ENCODE measurements around the gene HDAC6.

HDAC6 gene

GRCh38 chrX:48790477-48790876 lies 11.4 kb upstream of the HDAC6 start:
- Histone ChIP-seq H3K27me3 (ENCODE audit: insufficient read depth, insufficient read length) (no peaks in the 10 kb centered on the region), H3K36me3 (ENCODE audit: insufficient read depth, insufficient read length, low read length) (no peaks in the 10 kb centered on the region), H3K9ac (ENCODE audit: insufficient read length, low read depth) (no peak overlapping the region), H3K4me3 (ENCODE audit: insufficient read length, low read depth) (no peak overlapping the region), H3K4me1 (ENCODE audit: insufficient read depth, insufficient read length) (peaks cover 11% of the 10 kb centered on the region), H3K9me3 (ENCODE audit: insufficient read depth, low read length) (no peaks in the 10 kb centered on the region)
- no peak for TF ChIP-seq YY1 (IDR thresholded peaks at IDR 0.05; ENCODE audit: insufficient read depth, insufficient read length)
- TF ChIP-seq SUZ12 (IDR thresholded peaks at IDR 0.05; ENCODE audit: extremely low read depth, insufficient read depth, insufficient read length), result no peak
- DNase-seq (ENCODE audit: low read depth, low spot score), result no peak

- peaks cover 15% of the 10 kb centered on the region for H3K4me1 ChIP-seq (ENCODE audit: insufficient read depth, insufficient read length)
- no peaks in the 10 kb centered on the region for H3K27me3 ChIP-seq (ENCODE audit: insufficient read depth, insufficient read length)
- H3K4me3 ChIP-seq (ENCODE audit: insufficient read length, low read depth), result no peak overlapping the region
- no peak overlapping the region for H3K9ac ChIP-seq (ENCODE audit: insufficient read length, low read depth)
- no peak for TF ChIP-seq ZNF274 (IDR thresholded peaks at IDR 0.05; ENCODE audit: low read depth, low read length)
- no peak for TF ChIP-seq YY1 (IDR thresholded peaks at IDR 0.05; ENCODE audit: insufficient read depth, insufficient read length)
- no peak for TF ChIP-seq SUZ12 (IDR thresholded peaks at IDR 0.05; ENCODE audit: extremely low read depth, insufficient read depth, insufficient read length)
- DNase-seq (ENCODE audit: low read depth, low spot score), result no peak
- no peaks in the 10 kb centered on the region for H3K36me3 ChIP-seq (ENCODE audit: insufficient read depth, insufficient read length, low read length)
- no peaks in the 10 kb centered on the region for H3K9me3 ChIP-seq (ENCODE audit: insufficient read depth, low read length)
Measured at GRCh38 chrX:48791063-48791820, 10.6 kb upstream of the HDAC6 start.

GRCh38 chrX:48792219-48792618 lies 9.6 kb upstream of the HDAC6 start:
- H3K9me3 ChIP-seq (ENCODE audit: insufficient read depth, low read length), result no peaks in the 10 kb centered on the region
- no peak for DNase-seq (ENCODE audit: low read depth, low spot score)
- no peak overlapping the region for H3K4me3 ChIP-seq (ENCODE audit: insufficient read length, low read depth)
- H3K9ac ChIP-seq (ENCODE audit: insufficient read length, low read depth), result no peak overlapping the region
- TF ChIP-seq YY1 (IDR thresholded peaks at IDR 0.05; ENCODE audit: insufficient read depth, insufficient read length), result no peak
- TF ChIP-seq SUZ12 (IDR thresholded peaks at IDR 0.05; ENCODE audit: extremely low read depth, insufficient read depth, insufficient read length), result no peak
- no peak for TF ChIP-seq ZNF274 (IDR thresholded peaks at IDR 0.05; ENCODE audit: low read depth, low read length)
- no peaks in the 10 kb centered on the region for H3K36me3 ChIP-seq (ENCODE audit: insufficient read depth, insufficient read length, low read length)
- no peaks in the 10 kb centered on the region for H3K27me3 ChIP-seq (ENCODE audit: insufficient read depth, insufficient read length)
- peaks cover 15% of the 10 kb centered on the region for H3K4me1 ChIP-seq (ENCODE audit: insufficient read depth, insufficient read length)

GRCh38 chrX:48793935-48794334 lies 7.9 kb upstream of the HDAC6 start:
- DNase-seq (ENCODE audit: low read depth, low spot score), result no peak
- Histone ChIP-seq H3K9me3 (ENCODE audit: insufficient read depth, low read length) (no peaks in the 10 kb centered on the region), H3K4me3 (ENCODE audit: insufficient read length, low read depth) (no peak overlapping the region), H3K36me3 (ENCODE audit: insufficient read depth, insufficient read length, low read length) (no peaks in the 10 kb centered on the region), H3K27me3 (ENCODE audit: insufficient read depth, insufficient read length) (no peaks in the 10 kb centered on the region), H3K4me1 (ENCODE audit: insufficient read depth, insufficient read length) (peaks cover 15% of the 10 kb centered on the region), H3K9ac (ENCODE audit: insufficient read length, low read depth) (no peak overlapping the region)
- TF ChIP-seq YY1 (IDR thresholded peaks at IDR 0.05; ENCODE audit: insufficient read depth, insufficient read length), result no peak
- TF ChIP-seq SUZ12 (IDR thresholded peaks at IDR 0.05; ENCODE audit: extremely low read depth, insufficient read depth, insufficient read length), result no peak
- TF ChIP-seq ZNF274 (IDR thresholded peaks at IDR 0.05; ENCODE audit: low read depth, low read length), result no peak

GRCh38 chrX:48794340-48794910 lies 7.4 kb upstream of the HDAC6 start:
- Histone ChIP-seq H3K36me3 (ENCODE audit: insufficient read depth, insufficient read length, low read length) (no peaks in the 10 kb centered on the region), H3K27me3 (ENCODE audit: insufficient read depth, insufficient read length) (no peaks in the 10 kb centered on the region), H3K9me3 (ENCODE audit: insufficient read depth, low read length) (no peaks in the 10 kb centered on the region), H3K4me3 (ENCODE audit: insufficient read length, low read depth) (no peak overlapping the region), H3K4me1 (ENCODE audit: insufficient read depth, insufficient read length) (peaks cover 15% of the 10 kb centered on the region), H3K9ac (ENCODE audit: insufficient read length, low read depth) (peak overlapping the region; percentile 21)
- no peak for DNase-seq (ENCODE audit: low read depth, low spot score)
- no peak for TF ChIP-seq SUZ12 (IDR thresholded peaks at IDR 0.05; ENCODE audit: extremely low read depth, insufficient read depth, insufficient read length)
- no peak for TF ChIP-seq YY1 (IDR thresholded peaks at IDR 0.05; ENCODE audit: insufficient read depth, insufficient read length)
- TF ChIP-seq ZNF274 (IDR thresholded peaks at IDR 0.05; ENCODE audit: low read depth, low read length), result no peak

- no peak overlapping the region for H3K4me3 ChIP-seq (ENCODE audit: insufficient read length, low read depth)
- no peak for DNase-seq (ENCODE audit: low read depth, low spot score)
- peak overlapping the region; percentile 21 for H3K9ac ChIP-seq (ENCODE audit: insufficient read length, low read depth)
Measured at GRCh38 chrX:48794911-48795515, 6.9 kb upstream of the HDAC6 start.

GRCh38 chrX:48798318-48798717 lies 3.5 kb upstream of the HDAC6 start:
- DNase-seq (ENCODE audit: low read depth, low spot score), result no peak
- Histone ChIP-seq H3K4me3 (ENCODE audit: insufficient read length, low read depth) (no peak overlapping the region), H3K9ac (ENCODE audit: insufficient read length, low read depth) (no peak overlapping the region), H3K4me1 (ENCODE audit: insufficient read depth, insufficient read length) (peaks cover 19% of the 10 kb centered on the region), H3K36me3 (ENCODE audit: insufficient read depth, insufficient read length, low read length) (peaks cover 6% of the 10 kb centered on the region), H3K9me3 (ENCODE audit: insufficient read depth, low read length) (no peaks in the 10 kb centered on the region), H3K27me3 (ENCODE audit: insufficient read depth, insufficient read length) (no peaks in the 10 kb centered on the region)
- TF ChIP-seq SUZ12 (IDR thresholded peaks at IDR 0.05; ENCODE audit: extremely low read depth, insufficient read depth, insufficient read length) (no peak), ZNF274 (IDR thresholded peaks at IDR 0.05; ENCODE audit: low read depth, low read length) (no peak), YY1 (IDR thresholded peaks at IDR 0.05; ENCODE audit: insufficient read depth, insufficient read length) (no peak)

More at GRCh38 chrX:48794911-48795515, 6.9 kb upstream of the HDAC6 start:
- Histone ChIP-seq H3K9me3 (ENCODE audit: insufficient read depth, low read length) (no peaks in the 10 kb centered on the region), H3K36me3 (ENCODE audit: insufficient read depth, insufficient read length, low read length) (no peaks in the 10 kb centered on the region), H3K27me3 (ENCODE audit: insufficient read depth, insufficient read length) (no peaks in the 10 kb centered on the region), H3K4me1 (ENCODE audit: insufficient read depth, insufficient read length) (peaks cover 15% of the 10 kb centered on the region)
- no peak for TF ChIP-seq SUZ12 (IDR thresholded peaks at IDR 0.05; ENCODE audit: extremely low read depth, insufficient read depth, insufficient read length)
- TF ChIP-seq ZNF274 (IDR thresholded peaks at IDR 0.05; ENCODE audit: low read depth, low read length), result no peak
- no peak for TF ChIP-seq YY1 (IDR thresholded peaks at IDR 0.05; ENCODE audit: insufficient read depth, insufficient read length)

Data from NT2/D1 (cell line).